Epithelial cell of prostate (primary cell): ENCODE measurements around the gene SERTM2.
A peak's percentile ranks its signal among the peaks of the same experiment; 100 is the strongest.
"Not testable (repeated sequence)": the region's sequence is repeated elsewhere in the genome, so short reads cannot be mapped to it uniquely, and the experiment has no call there.

Experiments used
- DNase-seq: peaks from one replicate; pipeline ENCODE4 v3.0.0-alpha.2; 2011; ENCODE audit warnings: low read depth, low spot score
- H3K27ac ChIP-seq: fragments of 450-650 bp; 2 replicates; pipeline ENCODE4 v1.5.1; 2017; ENCODE audit warnings: mild to moderate bottlenecking

SERTM2 gene

DNA sequence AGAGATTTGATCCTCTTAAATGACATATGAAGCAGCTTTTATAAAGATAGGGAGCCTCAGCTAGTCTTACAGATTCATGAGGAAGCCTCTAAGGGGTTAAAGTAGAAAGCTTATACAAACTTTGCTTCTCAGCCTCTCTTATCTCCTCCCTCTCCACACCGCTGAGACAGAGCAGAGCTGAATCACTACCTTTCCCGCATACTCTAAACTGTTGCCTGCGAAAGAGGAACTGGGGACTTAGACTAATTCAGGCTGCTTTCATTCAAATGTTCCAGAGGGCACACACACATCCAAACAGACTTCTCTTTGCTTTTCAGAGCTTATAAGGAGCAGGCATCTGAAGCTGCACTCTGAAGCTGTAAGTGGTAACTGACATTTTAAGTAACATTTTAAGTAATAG, at the start of gene SERTM2:
Gene SERTM2, plus strand, starts transcription at position 169 of the 400 bp plus-strand sequence. CDS start 7,213 bp downstream, outside the sequence.
- H3K27ac ChIP-seq: no peak within 1 kb of the TSS
- no peak for DNase-seq

DNA sequence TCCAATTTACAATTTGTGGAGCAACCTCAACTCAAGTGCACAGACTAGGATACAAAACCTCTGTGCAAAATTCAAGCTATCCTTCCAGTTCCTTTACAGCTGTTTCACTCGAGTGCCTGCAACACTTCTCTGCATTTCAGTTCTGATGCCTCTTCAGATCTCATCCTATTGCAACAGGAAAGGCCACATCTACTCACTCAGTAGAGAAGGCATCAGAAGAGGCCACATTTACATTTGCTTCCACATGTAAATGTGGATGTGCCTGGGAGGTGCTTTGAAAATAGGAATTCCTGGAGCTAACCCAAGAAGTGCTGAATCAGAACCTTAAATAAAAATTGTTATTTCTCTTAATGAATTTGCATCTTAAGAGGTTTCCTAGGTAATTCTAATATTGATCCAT, 45.8 kb upstream of the SERTM2 start:
- DNase-seq: no peak
- no peak overlapping the region for H3K27ac ChIP-seq

DNA sequence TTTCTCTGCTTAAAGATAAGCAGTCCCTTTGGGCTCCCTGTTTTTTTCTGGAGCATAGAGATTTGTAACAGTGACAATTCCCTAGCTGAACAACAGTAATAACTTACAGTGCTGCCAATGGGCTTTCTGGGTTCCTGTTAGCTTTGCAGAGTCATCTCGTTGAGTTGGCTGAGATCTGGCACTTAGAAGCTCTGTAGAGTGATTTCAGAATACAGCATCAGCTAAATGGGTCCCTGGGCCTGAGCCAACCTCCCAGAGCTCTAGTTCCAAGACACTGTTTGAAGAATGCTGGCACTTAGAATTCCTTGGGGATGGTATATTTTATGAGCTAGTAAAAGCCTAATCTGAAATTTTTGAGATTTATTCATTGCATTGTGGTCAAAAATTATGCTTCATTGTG, 43.5 kb upstream of the SERTM2 start:
- H3K27ac ChIP-seq: no peak overlapping the region
- DNase-seq: no peak

DNA sequence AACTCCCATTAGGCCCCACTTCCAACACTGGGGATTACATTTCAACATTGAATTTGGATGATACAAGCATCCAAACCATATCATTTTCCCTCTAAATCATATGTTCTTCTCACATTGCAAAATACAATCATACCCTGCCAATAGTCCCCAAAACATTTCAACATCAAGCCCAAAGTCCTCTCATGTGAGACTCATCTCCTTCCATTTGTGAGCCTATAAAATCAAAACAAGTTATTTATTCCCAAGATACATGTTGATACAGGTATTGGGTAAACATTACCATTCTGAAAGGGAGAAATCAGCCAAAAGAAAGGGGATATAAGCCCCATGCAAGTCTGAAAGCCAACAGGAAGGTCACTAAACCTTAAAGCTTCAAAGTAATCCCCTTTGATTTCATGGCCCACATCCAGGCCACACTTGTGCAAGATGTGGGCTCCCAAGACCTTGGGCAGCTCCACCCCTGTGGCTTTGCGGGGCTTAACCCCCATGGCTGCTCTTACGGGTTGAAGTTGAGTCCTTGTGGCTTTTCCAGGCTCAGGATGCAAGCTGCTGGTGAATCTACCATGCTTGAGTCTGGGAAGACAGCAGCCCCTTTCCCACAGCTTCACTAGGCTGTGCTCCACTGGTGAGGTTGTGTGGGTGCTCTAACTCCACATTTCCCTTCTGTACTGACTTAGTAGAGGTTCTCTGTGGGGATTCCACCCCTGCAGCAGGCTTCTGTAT, 40.6 kb upstream of the SERTM2 start:
- DNase-seq: no peak
- no peak overlapping the region for H3K27ac ChIP-seq

DNA sequence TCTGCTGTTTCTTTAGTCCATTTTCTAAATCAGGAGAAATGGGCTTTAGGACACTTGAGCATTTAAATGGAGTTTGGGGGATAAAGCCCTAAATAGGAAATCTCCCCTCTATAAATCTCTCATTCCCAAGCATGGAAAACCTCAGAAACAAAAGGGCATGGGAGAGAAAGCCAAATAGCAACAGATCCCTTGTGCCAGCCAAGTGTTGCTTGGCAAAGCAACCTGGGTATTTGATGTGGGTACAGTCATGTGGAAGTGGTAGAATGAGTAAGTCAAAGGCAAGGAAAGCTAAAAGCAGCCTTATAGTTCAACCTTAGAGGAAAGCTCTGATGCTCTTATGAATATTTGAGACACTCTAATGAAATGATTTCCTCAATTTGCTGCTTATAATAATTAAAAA, 29.5 kb upstream of the SERTM2 start:
- DNase-seq: no peak
- H3K27ac ChIP-seq: no peak overlapping the region

DNA sequence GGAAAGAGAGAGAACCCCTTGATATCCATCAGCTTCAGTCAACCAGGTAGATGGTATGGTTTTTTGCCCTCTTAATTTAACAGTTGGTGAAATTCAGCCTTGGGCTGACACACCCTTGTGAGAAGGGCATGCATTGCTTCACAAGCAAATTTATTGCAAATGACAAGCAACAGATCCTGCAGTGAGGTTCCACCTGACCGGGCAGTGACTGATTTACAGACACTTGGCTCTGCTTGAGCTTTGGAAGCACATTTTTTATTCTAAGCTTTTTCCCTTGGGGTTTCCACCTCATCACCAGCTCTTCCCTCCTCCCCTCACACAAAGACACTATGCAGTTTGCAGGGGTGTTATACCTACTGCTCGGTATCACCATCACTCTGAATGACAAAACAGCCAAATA, 28.3 kb upstream of the SERTM2 start:
- no peak overlapping the region for H3K27ac ChIP-seq
- DNase-seq: no peak

DNA sequence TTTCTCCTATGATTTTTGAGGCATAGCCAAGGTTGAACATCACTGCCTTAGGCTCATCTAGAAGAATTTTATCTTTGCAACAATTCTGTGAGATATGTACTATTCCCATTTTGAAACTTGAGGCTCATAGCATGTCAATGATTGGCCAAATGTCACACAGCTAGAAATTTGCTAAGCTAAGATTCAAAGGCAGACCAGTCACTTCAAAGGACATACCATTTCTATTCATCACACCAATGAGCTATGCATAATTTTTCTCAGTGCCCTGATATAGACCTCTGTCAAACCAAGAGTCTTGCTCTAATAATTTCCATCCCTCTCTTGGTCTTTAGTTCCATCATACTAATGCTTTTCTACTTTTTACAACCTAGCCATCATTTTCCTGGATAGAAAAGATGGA, 27.6 kb upstream of the SERTM2 start:
- DNase-seq: no peak
- no peak overlapping the region for H3K27ac ChIP-seq

DNA sequence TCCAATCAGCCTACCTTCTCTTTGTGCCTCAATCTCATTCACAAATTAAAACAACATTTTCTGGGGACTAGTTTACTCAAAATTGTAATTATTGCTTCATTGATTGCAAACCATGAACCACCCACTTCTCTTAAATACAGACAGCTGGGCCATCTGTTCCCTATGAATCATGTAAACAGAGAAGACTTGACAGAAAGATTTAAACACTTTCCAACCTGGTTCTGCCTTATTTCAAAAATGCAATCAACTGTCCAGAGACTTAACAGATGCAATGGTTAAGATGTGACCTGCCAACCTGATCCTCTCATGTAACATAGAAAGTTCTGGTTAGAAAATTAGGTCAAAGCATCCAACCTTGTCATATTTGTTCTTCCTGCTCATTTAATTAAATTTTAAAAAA, 20.8 kb upstream of the SERTM2 start:
- H3K27ac ChIP-seq: no peak overlapping the region
- no peak for DNase-seq

DNA sequence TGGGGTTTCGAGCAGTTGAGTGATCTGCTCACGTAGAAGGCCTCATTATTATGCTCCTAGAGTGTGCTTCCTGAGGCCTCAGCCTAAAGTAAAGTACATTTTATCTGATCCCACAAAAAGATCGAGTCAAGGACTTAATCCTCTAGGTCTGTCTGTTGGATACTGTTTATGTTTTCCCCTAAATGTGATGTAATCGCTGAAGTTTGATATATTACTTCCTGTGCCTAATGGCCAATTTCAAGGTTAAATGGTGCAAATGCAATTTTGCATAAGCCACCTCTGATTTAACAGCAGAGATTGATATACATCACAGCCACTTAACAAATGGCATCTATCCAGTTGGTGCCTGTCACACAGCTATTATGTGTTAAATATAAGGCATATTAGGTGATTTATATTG, 19.4 kb upstream of the SERTM2 start:
- no peak overlapping the region for H3K27ac ChIP-seq

DNA sequence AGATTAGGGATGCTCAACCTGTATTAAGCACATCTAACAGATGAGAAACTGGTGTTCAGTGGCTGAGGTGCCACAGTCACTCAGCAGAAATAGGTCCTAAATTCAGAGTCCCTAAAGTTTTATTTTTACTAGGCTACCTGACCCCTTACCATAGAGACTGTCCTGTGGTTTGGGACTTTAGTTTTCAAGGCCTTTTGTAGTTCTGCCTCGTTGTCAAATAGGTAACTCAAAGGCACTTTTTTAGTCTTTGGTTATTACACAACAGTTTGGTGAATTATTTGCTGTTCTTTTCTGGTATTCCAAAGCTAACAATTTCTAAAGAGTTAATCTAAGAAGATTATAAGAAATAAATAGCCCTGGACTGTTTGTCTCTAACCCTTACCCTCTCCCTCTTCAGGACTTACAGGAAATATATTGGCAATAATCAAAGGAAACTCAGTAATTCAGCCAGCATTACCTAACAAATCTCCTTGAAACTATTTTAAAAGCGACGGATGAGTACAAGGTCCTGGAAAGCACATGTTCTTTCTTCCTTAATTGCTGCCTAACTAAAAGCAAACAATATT, 12.8 kb upstream of the SERTM2 start:
- no peak overlapping the region for H3K27ac ChIP-seq
- DNase-seq: no peak

More for the DNA sequence above, 19.4 kb upstream of the SERTM2 start:
- no peak for DNase-seq

DNA sequence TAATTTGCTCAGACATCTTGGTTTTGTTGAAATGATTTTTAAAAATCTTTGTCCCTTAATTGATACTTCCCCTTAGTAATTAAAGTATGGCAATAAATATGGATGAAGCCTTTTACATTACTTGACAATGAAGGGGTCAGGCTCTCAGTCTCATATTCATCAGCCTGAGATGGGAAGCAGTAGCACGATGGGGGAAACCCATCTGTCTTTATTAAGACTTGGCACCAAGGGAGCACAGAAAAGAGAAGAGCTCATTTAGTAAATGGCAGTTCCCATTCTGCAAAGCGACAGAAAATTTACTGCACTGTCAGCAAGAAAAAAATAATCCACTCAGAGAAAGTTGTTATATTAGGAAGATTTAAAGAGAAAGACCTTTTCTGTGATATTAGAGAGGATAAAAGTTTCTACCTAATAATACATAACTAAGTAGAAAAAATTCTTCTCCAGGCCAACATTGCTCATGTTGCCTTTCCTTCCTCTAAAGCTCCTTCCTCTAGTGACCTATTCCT, 7.9 kb upstream of the SERTM2 start:
- DNase-seq: no peak
- no peak overlapping the region for H3K27ac ChIP-seq

DNA sequence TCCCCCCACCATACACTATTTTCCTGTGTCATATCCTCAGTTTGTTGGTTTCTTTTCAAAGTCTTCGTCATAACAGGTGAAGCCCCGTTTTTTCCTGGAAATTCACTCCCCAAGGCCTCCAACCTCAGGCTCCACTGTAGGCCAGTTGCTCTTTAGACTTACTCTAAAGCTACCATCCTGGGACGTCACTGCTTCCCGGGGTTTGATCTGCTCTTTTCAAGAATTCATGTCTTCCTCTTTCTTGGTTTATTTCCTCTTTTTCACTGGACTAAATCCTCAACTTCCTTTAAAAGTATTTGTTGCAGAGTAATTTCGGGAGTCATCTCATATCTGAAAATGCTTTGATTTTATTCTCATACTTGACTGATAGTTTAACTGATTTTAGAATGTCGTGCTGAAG, 6.5 kb upstream of the SERTM2 start:
- no peak overlapping the region for H3K27ac ChIP-seq
- DNase-seq: no peak

DNA sequence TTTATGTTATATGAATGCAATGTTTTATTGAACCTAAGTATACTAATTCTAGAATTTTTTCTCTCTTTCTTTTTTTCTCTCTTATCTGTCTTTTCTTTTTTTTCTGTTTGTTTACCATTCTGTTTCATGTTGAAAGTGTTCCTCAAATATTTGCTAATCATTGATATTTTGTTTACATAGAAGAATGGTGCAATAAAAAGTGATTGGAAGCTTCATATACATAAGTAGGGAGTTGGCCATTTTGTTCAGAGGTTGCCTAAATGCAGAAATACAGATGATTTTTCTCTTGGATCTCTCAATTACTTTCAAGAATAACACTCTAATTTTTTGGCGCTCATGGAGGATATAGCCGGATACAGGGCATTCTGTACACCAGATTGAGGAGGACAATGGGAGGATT, 5.7 kb upstream of the SERTM2 start:
- no peak for DNase-seq
- H3K27ac ChIP-seq: no peak overlapping the region

DNA sequence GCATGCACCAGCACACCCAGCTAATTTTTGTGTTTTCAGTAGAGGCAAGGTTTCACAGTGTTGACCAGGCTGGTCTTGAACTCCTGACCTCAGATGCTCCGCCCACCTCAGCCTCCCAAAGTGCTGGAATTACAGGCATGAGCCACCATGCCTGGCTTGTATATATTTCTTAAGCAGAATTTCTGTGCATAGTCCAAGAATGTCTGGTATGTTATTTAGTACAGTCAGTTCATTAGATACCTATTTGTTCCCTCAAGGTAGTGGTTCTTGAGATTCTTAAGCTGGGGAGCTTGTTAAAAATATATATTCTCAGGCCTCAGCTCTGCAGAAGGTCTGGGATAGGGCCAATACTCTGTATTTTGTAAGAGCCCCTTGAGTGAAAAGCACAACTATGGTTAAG, 4.6 kb upstream of the SERTM2 start:
- no peak for DNase-seq
- no peak overlapping the region for H3K27ac ChIP-seq

DNA sequence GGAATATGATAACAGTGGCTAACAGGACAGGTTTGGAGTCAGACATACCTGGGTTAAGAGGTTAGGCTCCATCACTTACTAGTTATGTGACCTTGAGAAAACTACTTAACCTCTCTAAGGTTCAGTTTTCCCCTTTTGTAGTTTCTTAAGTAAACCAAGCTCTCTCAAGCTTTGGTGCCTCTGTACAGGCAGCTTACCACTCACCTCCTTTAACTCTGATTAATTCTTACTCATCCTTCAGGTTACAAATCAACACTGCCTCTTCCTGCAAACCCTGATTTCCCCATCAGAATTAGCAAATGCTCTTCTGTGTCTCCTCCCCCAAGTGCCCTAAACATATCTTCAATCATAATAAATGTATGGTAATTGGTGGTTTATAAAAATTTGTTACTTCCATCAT, 3.5 kb upstream of the SERTM2 start:
- DNase-seq: peak; percentile 18
- no peak overlapping the region for H3K27ac ChIP-seq

DNA sequence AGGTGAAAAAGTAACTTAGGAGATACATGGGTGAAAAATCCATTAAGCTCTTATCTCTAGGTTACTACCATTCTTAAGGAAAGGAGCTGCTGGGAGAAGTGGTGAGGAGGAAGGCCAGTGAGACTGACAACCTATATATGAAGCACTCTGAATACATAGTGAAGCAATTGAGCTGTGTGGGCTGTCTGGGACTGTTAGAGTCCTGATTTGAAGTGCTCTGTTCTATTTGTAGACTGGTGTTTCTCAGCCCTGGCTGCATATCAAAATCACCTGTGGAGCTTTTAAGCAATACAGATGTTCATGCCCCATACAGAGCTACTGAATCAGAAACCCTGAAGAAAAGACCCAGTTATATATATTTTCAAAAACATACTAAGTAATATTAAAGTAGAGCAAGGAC, 3.9 kb downstream of the SERTM2 start:
- no peak for DNase-seq
- no peak overlapping the region for H3K27ac ChIP-seq

DNA sequence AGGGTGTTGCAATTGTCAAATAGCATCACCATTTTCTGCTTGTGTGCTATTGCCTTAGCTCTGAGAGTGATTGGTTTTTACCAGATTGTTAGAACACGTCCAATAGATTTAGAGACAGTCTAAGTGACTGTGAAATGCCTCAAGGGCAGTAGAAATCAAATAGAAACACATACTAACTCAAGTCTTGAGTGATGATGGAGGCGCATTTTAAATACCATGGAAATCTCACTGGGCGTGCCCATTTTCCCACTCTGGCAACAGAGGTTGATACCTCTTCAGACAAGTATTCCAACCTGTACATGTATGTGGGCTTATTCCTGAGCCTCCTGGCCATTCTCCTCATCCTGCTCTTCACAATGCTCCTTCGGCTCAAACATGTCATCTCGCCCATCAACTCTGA, 7.2 kb downstream of the SERTM2 start:
- no peak overlapping the region for H3K27ac ChIP-seq

DNA sequence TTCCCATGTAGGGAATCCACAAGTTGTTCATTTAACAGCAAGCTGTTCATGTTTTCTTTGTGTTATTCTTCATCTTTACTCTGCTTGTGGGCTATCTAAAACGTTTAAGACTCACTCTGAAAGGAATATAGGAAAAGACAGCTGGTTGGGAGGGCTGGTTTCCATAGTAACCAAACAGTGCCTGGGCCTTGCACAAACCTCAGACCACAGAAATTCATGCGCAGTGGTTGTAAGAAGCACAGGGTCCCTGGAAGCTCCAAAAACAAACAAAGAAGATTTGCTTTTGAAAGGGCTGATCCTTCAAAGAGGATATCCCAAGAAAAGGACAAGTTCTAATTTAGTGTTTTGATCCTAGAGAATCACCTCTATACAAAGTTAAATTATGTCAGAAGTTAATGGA, 7.8 kb downstream of the SERTM2 start:
- no peak overlapping the region for H3K27ac ChIP-seq
- no peak for DNase-seq

More for the DNA sequence above, 7.2 kb downstream of the SERTM2 start:
- DNase-seq: no peak

DNA sequence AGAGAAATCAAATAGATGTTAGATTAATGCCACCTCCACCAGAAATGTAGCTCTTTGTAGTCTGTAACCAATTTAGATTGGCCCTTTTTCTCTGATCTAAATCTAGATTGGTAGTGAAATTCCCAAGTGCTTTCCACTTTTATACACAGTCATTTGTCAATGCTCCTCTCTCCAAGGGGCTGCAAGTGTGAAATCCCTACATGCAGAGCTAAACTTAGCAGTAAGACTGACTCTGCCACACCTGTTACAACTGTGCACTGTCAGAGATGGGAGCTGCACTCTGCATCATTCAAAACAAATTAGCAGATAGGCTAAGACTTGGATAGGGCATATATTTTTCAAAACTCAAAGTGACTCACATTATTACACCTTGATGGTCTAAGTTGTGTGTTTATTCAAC, 9.1 kb downstream of the SERTM2 start:
- H3K27ac ChIP-seq: no peak overlapping the region
- no peak for DNase-seq

DNA sequence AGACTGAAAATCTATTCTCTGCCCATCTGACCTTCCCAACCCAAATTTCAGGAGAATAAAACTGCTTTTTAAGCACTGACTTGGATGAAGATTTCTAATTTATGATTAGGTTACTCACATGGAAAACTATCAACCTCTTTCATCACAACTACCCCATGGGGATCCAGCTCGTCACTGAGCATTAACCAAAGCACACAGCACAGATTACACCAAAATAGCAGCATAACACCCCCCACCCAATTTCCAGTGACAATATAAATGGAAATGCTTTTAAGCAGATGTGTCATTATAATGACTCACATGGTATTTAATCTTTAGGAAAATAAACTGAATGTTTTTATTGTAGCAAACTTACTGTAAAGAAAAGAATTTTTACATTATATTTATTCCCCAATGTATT, 9.7 kb downstream of the SERTM2 start:
- DNase-seq: no peak
- H3K27ac ChIP-seq: no peak overlapping the region

DNA sequence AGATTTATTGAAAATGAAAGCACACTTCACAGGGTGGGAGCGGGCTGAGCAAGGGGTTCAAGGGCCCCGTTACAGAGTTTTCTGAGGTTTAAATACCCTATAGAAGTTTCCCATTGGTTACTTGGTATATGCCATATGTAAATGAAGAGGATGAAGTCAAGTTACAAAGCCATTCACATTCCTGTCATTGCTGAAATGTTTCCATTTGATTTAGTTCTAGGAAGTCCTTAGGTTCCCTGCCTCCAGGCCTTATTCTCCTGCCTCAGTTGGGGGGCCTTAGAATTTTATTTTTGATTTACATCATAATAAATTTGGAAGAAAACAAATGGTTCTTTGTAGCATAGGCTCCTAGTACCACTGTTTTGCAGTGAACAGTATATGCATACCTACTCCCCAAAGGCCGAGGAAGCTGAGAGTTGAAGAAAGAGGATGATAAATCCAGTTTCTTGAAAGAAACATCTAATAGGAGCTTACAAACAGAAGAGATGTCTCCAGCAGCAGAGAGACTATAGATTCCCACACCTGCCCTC, 31.8 kb downstream of the SERTM2 start:
- no peak for DNase-seq
- H3K27ac ChIP-seq: no peak overlapping the region

DNA sequence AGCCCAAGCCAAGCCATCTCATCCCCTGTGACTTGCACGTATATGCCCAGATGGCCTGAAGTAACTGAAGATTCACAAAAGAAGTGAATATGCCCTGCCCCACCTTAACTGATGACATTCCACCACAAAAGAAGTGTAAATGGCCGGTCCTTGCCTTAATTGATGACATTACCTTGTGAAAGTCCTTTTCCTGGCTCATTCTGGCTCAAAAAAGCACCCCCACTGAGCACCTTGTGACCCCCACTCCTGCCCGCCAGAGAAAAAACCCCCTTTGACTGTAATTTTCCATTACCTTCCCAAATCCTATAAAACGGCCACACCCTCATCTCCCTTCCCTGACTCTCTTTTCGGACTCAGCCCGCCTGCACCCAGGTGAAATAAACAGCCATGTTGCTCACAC, 37.8 kb downstream of the SERTM2 start:
- H3K27ac ChIP-seq, DNase-seq: not testable (repeated sequence)
